GM23338 (cell line): ENCODE data around the gene IQGAP2. TPM values are rescaled to one million over a fixed set of nuclear protein-coding genes. Genes with fewer than 3 reads are reported as not detected.

Experiments used
- ATAC-seq: fragments of 200-7000 bp; cut with Tn5 transposase; 3 replicates; pipeline ENCODE4 v1.9.1; 2020
- DNase-seq: peaks from one replicate; pipeline ENCODE4 v3.0.0-alpha.2; 2015; ENCODE audit warnings: low spot score
- H2AFZ ChIP-seq: fragments of 200-600 bp; sonication (generic); 2 replicates; pipeline ENCODE4 v1.8.0; 2016; ENCODE audit warnings: antibody characterized with exemption, mild to moderate bottlenecking, moderate library complexity
- H3F3A ChIP-seq: fragments of 200-600 bp; sonication (generic); replicated peaks from 2 replicates; pipeline ENCODE4 v1.8.0; 2017; ENCODE audit warnings: antibody characterized with exemption, mixed run types, low read depth
- H3K27ac ChIP-seq: fragments of 200-600 bp; sonication (generic); 2 replicates; pipeline ENCODE4 v1.6.1; 2016; ENCODE audit warnings: low read depth
- H3K27me3 ChIP-seq: fragments of 200-600 bp; sonication (generic); 2 replicates; pipeline ENCODE4 v1.8.0; 2016; ENCODE audit warnings: mild to moderate bottlenecking, mixed run types, moderate library complexity; ENCODE audit not compliant: insufficient read depth
- H3K36me3 ChIP-seq: fragments of 200-600 bp; sonication (generic); 2 replicates; pipeline ENCODE4 v1.8.0; 2016; ENCODE audit warnings: mild to moderate bottlenecking; ENCODE audit not compliant: insufficient read depth
- H3K4me1 ChIP-seq: fragments of 200-600 bp; sonication (generic); 2 replicates; pipeline ENCODE4 v1.8.0; 2016; ENCODE audit warnings: mild to moderate bottlenecking, moderate library complexity; ENCODE audit not compliant: insufficient read depth
- H3K4me2 ChIP-seq: fragments of 200-600 bp; sonication (generic); 2 replicates; pipeline ENCODE4 v1.7.1; 2017; ENCODE audit warnings: mixed run types
- H3K4me3 ChIP-seq: fragments of 200-600 bp; sonication (generic); 2 replicates; pipeline ENCODE4 v1.6.1; 2016; ENCODE audit warnings: mixed run types
- H3K79me2 ChIP-seq: fragments of 200-600 bp; sonication (generic); replicated peaks from 2 replicates; pipeline ENCODE4 v1.8.0; 2017; ENCODE audit warnings: mild to moderate bottlenecking; ENCODE audit not compliant: insufficient read depth
- H3K9me2 ChIP-seq: fragments of 200-600 bp; sonication (generic); 2 replicates; pipeline ENCODE4 v1.8.0; 2017; ENCODE audit not compliant: insufficient read depth
- H4K20me1 ChIP-seq: fragments of 200-600 bp; sonication (generic); replicated peaks from 2 replicates; pipeline ENCODE4 v1.8.0; 2017; ENCODE audit warnings: mild to moderate bottlenecking; ENCODE audit not compliant: insufficient read depth
- H3K27ac Mint-ChIP-seq: 2 replicates; pipeline ENCODE4 v1.8.0; 2020; ENCODE audit warnings: inconsistent platforms, mild to moderate bottlenecking, moderate library complexity, mixed read lengths
- H3K27me3 Mint-ChIP-seq: 3 replicates; pipeline ENCODE4 v1.8.0; 2022; ENCODE audit warnings: low read depth, mild to moderate bottlenecking, moderate library complexity, mixed read lengths, inconsistent platforms; ENCODE audit not compliant: insufficient read depth, poor library complexity
- H3K36me3 Mint-ChIP-seq: 3 replicates; pipeline ENCODE4 v1.8.0; 2021; ENCODE audit warnings: low read depth, mild to moderate bottlenecking, inconsistent platforms, moderate library complexity, mixed read lengths
- H3K4me1 Mint-ChIP-seq: 3 replicates; pipeline ENCODE4 v1.8.0; 2020; ENCODE audit warnings: mild to moderate bottlenecking, inconsistent platforms, mixed read lengths
- H3K4me3 Mint-ChIP-seq: 3 replicates; pipeline ENCODE4 v1.8.0; 2021; ENCODE audit warnings: moderate library complexity, mild to moderate bottlenecking, inconsistent platforms, mixed read lengths
- H3K9me3 Mint-ChIP-seq: 3 replicates; pipeline ENCODE4 v1.8.0; 2020; ENCODE audit warnings: moderate library complexity, mild to moderate bottlenecking, inconsistent platforms, mixed read lengths
- CREB1 ChIP-seq: fragments of 250-450 bp; sonication (Bioruptor Pico); IDR thresholded peaks from 2 replicates; pipeline ENCODE4 v1.5.0; 2020; ENCODE audit warnings: low read depth, mild to moderate bottlenecking, moderate library complexity
- ETS1 ChIP-seq: IDR thresholded peaks from 2 replicates; pipeline ENCODE4 v1.6.1; 2016; ENCODE audit warnings: antibody characterized with exemption
- EZH2 ChIP-seq: fragments of 200-600 bp; sonication (generic); IDR thresholded peaks from one replicate; pipeline ENCODE4 v1.8.0; 2017; ENCODE audit warnings: antibody characterized with exemption, mild to moderate bottlenecking, low read depth; ENCODE audit not compliant: unreplicated experiment
- EZH2phosphoT487 ChIP-seq: fragments of 200-600 bp; sonication (generic); IDR thresholded peaks from one replicate; pipeline ENCODE4 v1.8.1; 2018; ENCODE audit warnings: antibody characterized with exemption; ENCODE audit not compliant: unreplicated experiment
- POLR2AphosphoS5 ChIP-seq: IDR thresholded peaks from 2 replicates; pipeline ENCODE4 v1.6.1; 2016; ENCODE audit warnings: antibody characterized with exemption, low read depth
- REST ChIP-seq: IDR thresholded peaks from one replicate; pipeline ENCODE4 v1.6.1; 2018; ENCODE audit warnings: antibody characterized with exemption; ENCODE audit not compliant: unreplicated experiment
- polyA plus RNA-seq: library from polyadenylated mRNA; unstranded; fragments of >200 nt; fragmentation: Nextera tagmentation; extraction: Ambion mirVana; gene quantifications from 2 replicates; pipeline ENCODE4 v1.2.1, GENCODE V29; 2016
- total RNA-seq: library from RNA; depleted of rRNA; stranded (reverse); fragments of >200 nt; shearing (Covaris generic); gene quantifications from 2 replicates; pipeline ENCODE4 v1.2.3, GENCODE V29; 2014
- TF ChIP-seq, protein P1 (sequence below), 2 experiments: fragments of 200-600 bp in 1 of 2; sonication (generic) in 1 of 2; conservative IDR thresholded peaks; 2 replicates each; pipeline versions ENCODE4 v1.5.1 to v1.6.1; 2016 to 2017; ENCODE audit warnings: antibody characterized with exemption in 2 of 2, low read depth in 2 of 2, mild to moderate bottlenecking in 2 of 2, moderate library complexity in 1 of 2
- TF ChIP-seq, protein P2 (sequence below): fragments of 250-450 bp; sonication (Bioruptor Pico); IDR thresholded peaks from 2 replicates; pipeline ENCODE4 v1.5.0; 2020; ENCODE audit warnings: mild to moderate bottlenecking, moderate library complexity

Gene IQGAP2
- total and polyA plus RNA-seq, 2 experiments from 2014 or later: 60.0 to 86.5 TPM

DNA sequence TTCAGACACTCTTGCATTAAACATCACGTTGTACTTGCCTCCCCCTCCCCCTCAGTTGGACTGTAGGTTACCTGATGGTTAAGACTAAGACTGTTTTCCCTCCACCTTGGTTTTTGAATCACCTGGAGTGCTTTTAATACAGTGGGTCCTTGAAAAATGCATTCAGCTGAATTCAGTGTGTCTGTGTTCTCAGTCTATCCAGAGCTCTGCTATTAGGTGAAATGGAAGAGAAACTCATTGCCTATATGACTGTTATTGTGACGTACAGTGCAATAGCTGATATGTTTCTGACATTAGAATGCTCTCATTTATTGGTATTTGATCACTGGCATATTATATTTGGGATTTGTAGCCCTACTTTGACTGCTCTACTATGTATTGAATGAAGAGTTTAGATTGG, 111.6 kb downstream of the IQGAP2 start:
- H3K4me3 ChIP-seq: no peak overlapping the region
- peak overlapping the region; percentile 1 for H3K27ac Mint-ChIP-seq
- H2AFZ ChIP-seq: no peak overlapping the region
- H3K79me2 ChIP-seq: peaks cover 9% of the 10 kb centered on the region; the same call in 1 of the 2 replicates
- H3K4me1 ChIP-seq: peaks cover 23% of the 10 kb centered on the region
- no peaks in the 10 kb centered on the region for H3K27me3 ChIP-seq
- H4K20me1 ChIP-seq: no peaks in the 10 kb centered on the region
- no peaks in the 10 kb centered on the region for H3K36me3 ChIP-seq
- H3K9me3 Mint-ChIP-seq: peaks cover 18% of the 10 kb centered on the region
- H3K36me3 Mint-ChIP-seq: peaks cover 25% of the 10 kb centered on the region
- DNase-seq: no peak
- H3K27ac ChIP-seq: no peak overlapping the region
- H3K4me2 ChIP-seq: no peak overlapping the region
- no peak overlapping the region for H3K4me3 Mint-ChIP-seq
- no peak for ATAC-seq
- no peaks in the 10 kb centered on the region for H3F3A ChIP-seq
- TF ChIP-seq POLR2AphosphoS5 (no peak), CREB1 (CRISPR knock-in tag) (no peak), EZH2 (no peak), ETS1 (no peak), REST (no peak), EZH2phosphoT487 (no peak)
- TF ChIP-seq, protein P1, sequence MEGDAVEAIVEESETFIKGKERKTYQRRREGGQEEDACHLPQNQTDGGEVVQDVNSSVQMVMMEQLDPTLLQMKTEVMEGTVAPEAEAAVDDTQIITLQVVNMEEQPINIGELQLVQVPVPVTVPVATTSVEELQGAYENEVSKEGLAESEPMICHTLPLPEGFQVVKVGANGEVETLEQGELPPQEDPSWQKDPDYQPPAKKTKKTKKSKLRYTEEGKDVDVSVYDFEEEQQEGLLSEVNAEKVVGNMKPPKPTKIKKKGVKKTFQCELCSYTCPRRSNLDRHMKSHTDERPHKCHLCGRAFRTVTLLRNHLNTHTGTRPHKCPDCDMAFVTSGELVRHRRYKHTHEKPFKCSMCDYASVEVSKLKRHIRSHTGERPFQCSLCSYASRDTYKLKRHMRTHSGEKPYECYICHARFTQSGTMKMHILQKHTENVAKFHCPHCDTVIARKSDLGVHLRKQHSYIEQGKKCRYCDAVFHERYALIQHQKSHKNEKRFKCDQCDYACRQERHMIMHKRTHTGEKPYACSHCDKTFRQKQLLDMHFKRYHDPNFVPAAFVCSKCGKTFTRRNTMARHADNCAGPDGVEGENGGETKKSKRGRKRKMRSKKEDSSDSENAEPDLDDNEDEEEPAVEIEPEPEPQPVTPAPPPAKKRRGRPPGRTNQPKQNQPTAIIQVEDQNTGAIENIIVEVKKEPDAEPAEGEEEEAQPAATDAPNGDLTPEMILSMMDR (conservative IDR thresholded peaks at IDR 0.05; ENCODE audit: low read depth in 2 of 2): no peak
- TF ChIP-seq, protein P2, sequence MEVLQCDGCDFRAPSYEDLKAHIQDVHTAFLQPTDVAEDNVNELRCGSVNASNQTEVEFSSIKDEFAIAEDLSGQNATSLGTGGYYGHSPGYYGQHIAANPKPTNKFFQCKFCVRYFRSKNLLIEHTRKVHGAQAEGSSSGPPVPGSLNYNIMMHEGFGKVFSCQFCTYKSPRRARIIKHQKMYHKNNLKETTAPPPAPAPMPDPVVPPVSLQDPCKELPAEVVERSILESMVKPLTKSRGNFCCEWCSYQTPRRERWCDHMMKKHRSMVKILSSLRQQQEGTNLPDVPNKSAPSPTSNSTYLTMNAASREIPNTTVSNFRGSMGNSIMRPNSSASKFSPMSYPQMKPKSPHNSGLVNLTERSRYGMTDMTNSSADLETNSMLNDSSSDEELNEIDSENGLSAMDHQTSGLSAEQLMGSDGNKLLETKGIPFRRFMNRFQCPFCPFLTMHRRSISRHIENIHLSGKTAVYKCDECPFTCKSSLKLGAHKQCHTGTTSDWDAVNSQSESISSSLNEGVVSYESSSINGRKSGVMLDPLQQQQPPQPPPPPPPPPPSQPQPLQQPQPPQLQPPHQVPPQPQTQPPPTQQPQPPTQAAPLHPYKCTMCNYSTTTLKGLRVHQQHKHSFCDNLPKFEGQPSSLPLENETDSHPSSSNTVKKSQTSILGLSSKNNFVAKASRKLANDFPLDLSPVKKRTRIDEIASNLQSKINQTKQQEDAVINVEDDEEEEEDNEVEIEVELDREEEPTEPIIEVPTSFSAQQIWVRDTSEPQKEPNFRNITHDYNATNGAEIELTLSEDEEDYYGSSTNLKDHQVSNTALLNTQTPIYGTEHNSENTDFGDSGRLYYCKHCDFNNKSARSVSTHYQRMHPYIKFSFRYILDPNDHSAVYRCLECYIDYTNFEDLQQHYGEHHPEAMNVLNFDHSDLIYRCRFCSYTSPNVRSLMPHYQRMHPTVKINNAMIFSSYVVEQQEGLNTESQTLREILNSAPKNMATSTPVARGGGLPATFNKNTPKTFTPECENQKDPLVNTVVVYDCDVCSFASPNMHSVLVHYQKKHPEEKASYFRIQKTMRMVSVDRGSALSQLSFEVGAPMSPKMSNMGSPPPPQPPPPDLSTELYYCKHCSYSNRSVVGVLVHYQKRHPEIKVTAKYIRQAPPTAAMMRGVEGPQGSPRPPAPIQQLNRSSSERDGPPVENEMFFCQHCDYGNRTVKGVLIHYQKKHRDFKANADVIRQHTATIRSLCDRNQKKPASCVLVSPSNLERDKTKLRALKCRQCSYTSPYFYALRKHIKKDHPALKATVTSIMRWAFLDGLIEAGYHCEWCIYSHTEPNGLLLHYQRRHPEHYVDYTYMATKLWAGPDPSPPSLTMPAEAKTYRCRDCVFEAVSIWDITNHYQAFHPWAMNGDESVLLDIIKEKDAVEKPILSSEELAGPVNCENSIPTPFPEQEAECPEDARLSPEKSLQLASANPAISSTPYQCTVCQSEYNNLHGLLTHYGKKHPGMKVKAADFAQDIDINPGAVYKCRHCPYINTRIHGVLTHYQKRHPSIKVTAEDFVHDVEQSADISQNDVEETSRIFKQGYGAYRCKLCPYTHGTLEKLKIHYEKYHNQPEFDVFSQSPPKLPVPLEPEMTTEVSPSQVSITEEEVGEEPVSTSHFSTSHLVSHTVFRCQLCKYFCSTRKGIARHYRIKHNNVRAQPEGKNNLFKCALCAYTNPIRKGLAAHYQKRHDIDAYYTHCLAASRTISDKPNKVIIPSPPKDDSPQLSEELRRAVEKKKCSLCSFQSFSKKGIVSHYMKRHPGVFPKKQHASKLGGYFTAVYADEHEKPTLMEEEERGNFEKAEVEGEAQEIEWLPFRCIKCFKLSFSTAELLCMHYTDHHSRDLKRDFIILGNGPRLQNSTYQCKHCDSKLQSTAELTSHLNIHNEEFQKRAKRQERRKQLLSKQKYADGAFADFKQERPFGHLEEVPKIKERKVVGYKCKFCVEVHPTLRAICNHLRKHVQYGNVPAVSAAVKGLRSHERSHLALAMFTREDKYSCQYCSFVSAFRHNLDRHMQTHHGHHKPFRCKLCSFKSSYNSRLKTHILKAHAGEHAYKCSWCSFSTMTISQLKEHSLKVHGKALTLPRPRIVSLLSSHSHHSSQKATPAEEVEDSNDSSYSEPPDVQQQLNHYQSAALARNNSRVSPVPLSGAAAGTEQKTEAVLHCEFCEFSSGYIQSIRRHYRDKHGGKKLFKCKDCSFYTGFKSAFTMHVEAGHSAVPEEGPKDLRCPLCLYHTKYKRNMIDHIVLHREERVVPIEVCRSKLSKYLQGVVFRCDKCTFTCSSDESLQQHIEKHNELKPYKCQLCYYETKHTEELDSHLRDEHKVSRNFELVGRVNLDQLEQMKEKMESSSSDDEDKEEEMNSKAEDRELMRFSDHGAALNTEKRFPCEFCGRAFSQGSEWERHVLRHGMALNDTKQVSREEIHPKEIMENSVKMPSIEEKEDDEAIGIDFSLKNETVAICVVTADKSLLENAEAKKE (CRISPR knock-in tag): no peak
- H3K27me3 Mint-ChIP-seq: no peaks in the 10 kb centered on the region
- H3K4me1 Mint-ChIP-seq: peaks cover 25% of the 10 kb centered on the region
- H3K9me2 ChIP-seq: no peaks in the 10 kb centered on the region
